Neural cell (in vitro differentiated cells): Measurements from ENCODE around the gene EZR.

Experiments used
- EZH2 ChIP-seq: fragments of 200-600, 300-800 bp; shearing (Covaris generic), sonication (generic); IDR thresholded peaks from 2 replicates; pipeline ENCODE4 v1.6.1; 2014; ENCODE audit warnings: antibody characterized with exemption, low read length, borderline replicate concordance, mild to moderate bottlenecking; ENCODE audit not compliant: insufficient read depth, poor library complexity, severe bottlenecking
- POLR2AphosphoS5 ChIP-seq: IDR thresholded peaks from 2 replicates; pipeline ENCODE4 v1.6.1; 2012
- TF ChIP-seq, protein P1 (sequence below): fragments of 450-650 bp; IDR thresholded peaks from 2 replicates; pipeline ENCODE4 v1.5.1; 2014; ENCODE audit warnings: antibody characterized with exemption, mild to moderate bottlenecking, moderate library complexity; ENCODE audit not compliant: poor library complexity, severe bottlenecking
- TF ChIP-seq, protein P2 (sequence below): IDR thresholded peaks from 2 replicates; pipeline ENCODE4 v1.6.1; 2012; ENCODE audit warnings: borderline replicate concordance

DNA sequence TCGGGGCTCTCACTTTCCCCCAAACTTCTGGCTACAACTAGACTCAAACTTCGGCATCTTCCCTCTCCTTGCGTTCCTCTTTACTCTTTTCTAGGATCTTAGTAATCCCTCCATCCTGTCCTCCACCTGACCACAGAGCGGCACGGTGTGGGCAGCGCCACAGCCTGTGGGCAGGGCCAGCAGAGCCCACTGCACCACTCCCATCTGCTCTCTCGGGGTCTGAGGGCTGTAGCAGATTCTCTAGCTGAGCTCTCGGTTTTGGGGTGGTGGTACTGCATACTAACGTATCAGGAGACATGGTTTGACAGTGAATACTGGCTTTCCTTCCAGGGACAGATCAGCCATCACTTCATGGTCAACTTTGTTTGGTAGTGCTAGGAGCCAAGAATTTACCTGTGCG is 57.4 kb downstream of the EZR start:
- TF ChIP-seq, protein P1, sequence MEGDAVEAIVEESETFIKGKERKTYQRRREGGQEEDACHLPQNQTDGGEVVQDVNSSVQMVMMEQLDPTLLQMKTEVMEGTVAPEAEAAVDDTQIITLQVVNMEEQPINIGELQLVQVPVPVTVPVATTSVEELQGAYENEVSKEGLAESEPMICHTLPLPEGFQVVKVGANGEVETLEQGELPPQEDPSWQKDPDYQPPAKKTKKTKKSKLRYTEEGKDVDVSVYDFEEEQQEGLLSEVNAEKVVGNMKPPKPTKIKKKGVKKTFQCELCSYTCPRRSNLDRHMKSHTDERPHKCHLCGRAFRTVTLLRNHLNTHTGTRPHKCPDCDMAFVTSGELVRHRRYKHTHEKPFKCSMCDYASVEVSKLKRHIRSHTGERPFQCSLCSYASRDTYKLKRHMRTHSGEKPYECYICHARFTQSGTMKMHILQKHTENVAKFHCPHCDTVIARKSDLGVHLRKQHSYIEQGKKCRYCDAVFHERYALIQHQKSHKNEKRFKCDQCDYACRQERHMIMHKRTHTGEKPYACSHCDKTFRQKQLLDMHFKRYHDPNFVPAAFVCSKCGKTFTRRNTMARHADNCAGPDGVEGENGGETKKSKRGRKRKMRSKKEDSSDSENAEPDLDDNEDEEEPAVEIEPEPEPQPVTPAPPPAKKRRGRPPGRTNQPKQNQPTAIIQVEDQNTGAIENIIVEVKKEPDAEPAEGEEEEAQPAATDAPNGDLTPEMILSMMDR = no peak
- TF ChIP-seq POLR2AphosphoS5 = no peak
- TF ChIP-seq EZH2 = no peak
- TF ChIP-seq, protein P2, sequence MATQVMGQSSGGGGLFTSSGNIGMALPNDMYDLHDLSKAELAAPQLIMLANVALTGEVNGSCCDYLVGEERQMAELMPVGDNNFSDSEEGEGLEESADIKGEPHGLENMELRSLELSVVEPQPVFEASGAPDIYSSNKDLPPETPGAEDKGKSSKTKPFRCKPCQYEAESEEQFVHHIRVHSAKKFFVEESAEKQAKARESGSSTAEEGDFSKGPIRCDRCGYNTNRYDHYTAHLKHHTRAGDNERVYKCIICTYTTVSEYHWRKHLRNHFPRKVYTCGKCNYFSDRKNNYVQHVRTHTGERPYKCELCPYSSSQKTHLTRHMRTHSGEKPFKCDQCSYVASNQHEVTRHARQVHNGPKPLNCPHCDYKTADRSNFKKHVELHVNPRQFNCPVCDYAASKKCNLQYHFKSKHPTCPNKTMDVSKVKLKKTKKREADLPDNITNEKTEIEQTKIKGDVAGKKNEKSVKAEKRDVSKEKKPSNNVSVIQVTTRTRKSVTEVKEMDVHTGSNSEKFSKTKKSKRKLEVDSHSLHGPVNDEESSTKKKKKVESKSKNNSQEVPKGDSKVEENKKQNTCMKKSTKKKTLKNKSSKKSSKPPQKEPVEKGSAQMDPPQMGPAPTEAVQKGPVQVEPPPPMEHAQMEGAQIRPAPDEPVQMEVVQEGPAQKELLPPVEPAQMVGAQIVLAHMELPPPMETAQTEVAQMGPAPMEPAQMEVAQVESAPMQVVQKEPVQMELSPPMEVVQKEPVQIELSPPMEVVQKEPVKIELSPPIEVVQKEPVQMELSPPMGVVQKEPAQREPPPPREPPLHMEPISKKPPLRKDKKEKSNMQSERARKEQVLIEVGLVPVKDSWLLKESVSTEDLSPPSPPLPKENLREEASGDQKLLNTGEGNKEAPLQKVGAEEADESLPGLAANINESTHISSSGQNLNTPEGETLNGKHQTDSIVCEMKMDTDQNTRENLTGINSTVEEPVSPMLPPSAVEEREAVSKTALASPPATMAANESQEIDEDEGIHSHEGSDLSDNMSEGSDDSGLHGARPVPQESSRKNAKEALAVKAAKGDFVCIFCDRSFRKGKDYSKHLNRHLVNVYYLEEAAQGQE = no peak
